COLO668 (cell line): Measurements from ENCODE around the gene ABCG1.

Experiments used
- DNase-seq: peaks from one replicate; lab custom pipeline; 2025; ENCODE audit not compliant: unreplicated experiment; lab: John Stamatoyannopoulos, UW

Gene ABCG1

GRCh38 chr21:42343556-42343955 lies 124.6 kb downstream of the ABCG1 start:
- DNase-seq, result no peak

- no peak for DNase-seq
These were observed 125.1 kb downstream of the ABCG1 start for GRCh38 chr21:42343963-42344510.

GRCh38 chr21:42344631-42345030 lies 125.7 kb downstream of the ABCG1 start:
- no peak for DNase-seq

- DNase-seq, result no peak
These were observed 127.5 kb downstream of the ABCG1 start for GRCh38 chr21:42346441-42346840.
